K562 (cell line): ENCODE results near the gene NXT1. TPM values are rescaled to one million over a fixed set of nuclear protein-coding genes. Genes with fewer than 3 reads are reported as not detected.

Experiments used
- MGA ChIP-seq: fragments of 450-650 bp; IDR thresholded peaks from 2 replicates; pipeline ENCODE4 v1.6.1; 2016; ENCODE audit warnings: mild to moderate bottlenecking, moderate library complexity
- ZNF133 ChIP-seq: fragments of 250-450 bp; sonication (Bioruptor Pico); IDR thresholded peaks from 2 replicates; pipeline ENCODE4 v1.4.0; 2020; ENCODE audit warnings: mild to moderate bottlenecking
- polyA plus RNA-seq, 8 experiments: library from polyadenylated mRNA; depleted of rRNA in 4 of 8; stranded (reverse) in 5 of 8; unstranded in 3 of 8; fragments of >200 nt; fragmentation: Nextera tagmentation in 2 of 8; fragmentation: Illumina TruSeq in 1 of 8; extraction: Ambion mirVana in 2 of 8; extraction: Trizol in 1 of 8; gene quantifications; 2 replicates each; pipeline versions ENCODE4 v1.2.1 to v1.2.3, GENCODE V29; 2011 to 2014; ENCODE audit warnings: inconsistent platforms in 1 of 8, missing spikeins in 1 of 8
- total RNA-seq, 7 experiments: library from RNA; depleted of rRNA in 6 of 7; stranded (reverse); fragments of >200 nt in 6 of 7; fragmentation: Illumina TruSeq in 2 of 7; extraction: Trizol in 2 of 7; gene quantifications; 2 replicates each; pipeline versions ENCODE4 v1.2.1 to v1.2.3, GENCODE V29; 2011 to 2021; ENCODE audit warnings: low replicate concordance in 1 of 7

Gene NXT1
- total and polyA plus RNA-seq, 9 of the 15 experiments (the other 6 are each of a cell fraction or from before 2014, with no cell fraction given) = 7.7 to 50.9 (median 35.6) TPM

GRCh38 chr20:23326774-23327173 is 23.8 kb upstream of the NXT1 start (continued):
- no peak for TF ChIP-seq MGA
- no peak for TF ChIP-seq ZNF133 (CRISPR knock-in tag)
